Colonic mucosa (tissue), 4 donors: Measurements from ENCODE around the gene NUBPL. TPM values are rescaled to one million over a fixed set of nuclear protein-coding genes. Genes with fewer than 3 reads are reported as not detected.
"Not testable (repeated sequence)": the region's sequence is repeated elsewhere in the genome, so short reads cannot be mapped to it uniquely, and the experiment has no call there.

Experiments
- DNase-seq: peaks from one replicate; pipeline ENCODE4 v3.0.0-alpha.2; 2020
- H3K27ac ChIP-seq: fragments of 200-600 bp; one replicate; pipeline ENCODE4 v1.8.0; 2021
- H3K27me3 ChIP-seq: fragments of 200-600 bp; one replicate; pipeline ENCODE4 v1.8.0; 2021
- H3K36me3 ChIP-seq: fragments of 200-600 bp; one replicate; pipeline ENCODE4 v1.8.0; 2021
- H3K4me1 ChIP-seq: fragments of 200-600 bp; one replicate; pipeline ENCODE4 v1.8.0; 2021; ENCODE audit warnings: mild to moderate bottlenecking
- H3K4me3 ChIP-seq: fragments of 200-600 bp; one replicate; pipeline ENCODE4 v1.8.0; 2021
- H3K9ac ChIP-seq, 2 donors: one replicate each; pipeline ENCODE4 v1.7.0; 2013; ENCODE audit warnings: control low read depth in 2 of 2, low read depth in 2 of 2, low read length in 2 of 2
- H3K9me3 ChIP-seq: fragments of 200-600 bp; one replicate; pipeline ENCODE4 v1.8.0; 2021
- intact Hi-C: fragments of 100-400 bp; cut with DNase I; formaldehyde crosslinking; loops from one replicate; pipeline ENCODE4 v1.14.1; 2022
- total RNA-seq, 2 donors: library from RNA; stranded (reverse); fragmentation: NEBNext Ultra II Directional in 1 of 2; extraction: Animal tissue kit (Norgen Biotek cat#: 25700) in 1 of 2; gene quantifications; one replicate each; pipeline ENCODE4 v1.2.1, GENCODE V29; 2021
- TF ChIP-seq, protein P1 (sequence below): fragments of 200-600 bp; IDR thresholded peaks from one replicate; pipeline ENCODE4 v1.8.0; 2022; ENCODE audit warnings: antibody characterized with exemption, mild to moderate bottlenecking
- donor health status: healthy.
- donor health status: DM: no; HTN: no; CAD: no.
- donor health status: DM: no; HTN: no; CAD: no.

NUBPL gene
- total RNA-seq, 2 donors from 2014 or later: 13.3 to 14.0 TPM

DNA sequence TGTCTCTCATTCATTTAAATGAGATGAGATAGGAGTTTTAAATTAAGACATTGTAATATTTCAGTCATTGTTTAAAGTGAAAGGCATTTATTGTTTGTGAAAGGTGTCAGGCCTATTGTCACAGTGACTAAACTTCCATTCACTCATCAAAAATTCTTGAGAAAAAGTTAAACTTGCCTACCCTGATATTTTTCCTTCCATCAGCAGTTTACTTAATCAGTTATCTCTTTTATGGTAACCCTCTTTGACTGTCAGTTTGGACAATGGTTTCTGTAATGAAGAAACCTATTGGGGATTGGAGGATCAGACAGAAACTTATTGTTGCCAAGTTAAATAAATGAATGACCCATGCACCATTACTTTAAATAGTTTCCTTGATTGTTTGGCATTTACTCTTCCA, 241.6 kb downstream of the NUBPL start:
- H3K4me3 ChIP-seq: no peak overlapping the region
- no peaks in the 10 kb centered on the region for H3K27me3 ChIP-seq
- no peak for DNase-seq
- intact Hi-C loops: no loop called here
- TF ChIP-seq, protein P1, sequence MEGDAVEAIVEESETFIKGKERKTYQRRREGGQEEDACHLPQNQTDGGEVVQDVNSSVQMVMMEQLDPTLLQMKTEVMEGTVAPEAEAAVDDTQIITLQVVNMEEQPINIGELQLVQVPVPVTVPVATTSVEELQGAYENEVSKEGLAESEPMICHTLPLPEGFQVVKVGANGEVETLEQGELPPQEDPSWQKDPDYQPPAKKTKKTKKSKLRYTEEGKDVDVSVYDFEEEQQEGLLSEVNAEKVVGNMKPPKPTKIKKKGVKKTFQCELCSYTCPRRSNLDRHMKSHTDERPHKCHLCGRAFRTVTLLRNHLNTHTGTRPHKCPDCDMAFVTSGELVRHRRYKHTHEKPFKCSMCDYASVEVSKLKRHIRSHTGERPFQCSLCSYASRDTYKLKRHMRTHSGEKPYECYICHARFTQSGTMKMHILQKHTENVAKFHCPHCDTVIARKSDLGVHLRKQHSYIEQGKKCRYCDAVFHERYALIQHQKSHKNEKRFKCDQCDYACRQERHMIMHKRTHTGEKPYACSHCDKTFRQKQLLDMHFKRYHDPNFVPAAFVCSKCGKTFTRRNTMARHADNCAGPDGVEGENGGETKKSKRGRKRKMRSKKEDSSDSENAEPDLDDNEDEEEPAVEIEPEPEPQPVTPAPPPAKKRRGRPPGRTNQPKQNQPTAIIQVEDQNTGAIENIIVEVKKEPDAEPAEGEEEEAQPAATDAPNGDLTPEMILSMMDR: no peak
- no peaks in the 10 kb centered on the region for H3K36me3 ChIP-seq
- H3K27ac ChIP-seq: no peak overlapping the region
- no peak overlapping the region for H3K9ac ChIP-seq
- H3K9me3 ChIP-seq: no peaks in the 10 kb centered on the region
- no peaks in the 10 kb centered on the region for H3K4me1 ChIP-seq

DNA sequence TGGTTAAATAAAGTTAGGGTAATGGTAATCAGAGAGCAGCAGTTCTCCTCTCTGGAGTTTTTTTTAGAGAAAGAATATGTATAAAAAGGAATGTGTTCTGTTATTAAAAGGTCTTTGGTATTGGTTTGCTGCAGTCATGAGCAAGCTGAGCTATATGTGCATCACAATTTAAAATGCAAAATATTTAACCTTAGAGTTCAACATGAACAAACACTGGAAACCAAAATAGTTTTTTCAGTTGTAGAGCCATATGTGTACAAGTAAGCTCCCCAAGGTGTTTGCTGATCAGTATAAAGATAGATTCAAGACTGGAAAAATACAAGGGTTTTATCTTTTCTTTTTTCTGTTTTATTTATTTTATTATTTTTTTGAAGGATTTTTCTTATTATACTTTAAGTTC, 245.0 kb downstream of the NUBPL start:
- H3K9me3 ChIP-seq: no peaks in the 10 kb centered on the region
- TF ChIP-seq, protein P1: no peak
- no peak for DNase-seq
- H3K27ac ChIP-seq: no peak overlapping the region
- no peak overlapping the region for H3K4me3 ChIP-seq
- H3K27me3 ChIP-seq: no peaks in the 10 kb centered on the region
- no peaks in the 10 kb centered on the region for H3K4me1 ChIP-seq
- no peak overlapping the region for H3K9ac ChIP-seq
- intact Hi-C loops: no loop called here
- no peaks in the 10 kb centered on the region for H3K36me3 ChIP-seq

DNA sequence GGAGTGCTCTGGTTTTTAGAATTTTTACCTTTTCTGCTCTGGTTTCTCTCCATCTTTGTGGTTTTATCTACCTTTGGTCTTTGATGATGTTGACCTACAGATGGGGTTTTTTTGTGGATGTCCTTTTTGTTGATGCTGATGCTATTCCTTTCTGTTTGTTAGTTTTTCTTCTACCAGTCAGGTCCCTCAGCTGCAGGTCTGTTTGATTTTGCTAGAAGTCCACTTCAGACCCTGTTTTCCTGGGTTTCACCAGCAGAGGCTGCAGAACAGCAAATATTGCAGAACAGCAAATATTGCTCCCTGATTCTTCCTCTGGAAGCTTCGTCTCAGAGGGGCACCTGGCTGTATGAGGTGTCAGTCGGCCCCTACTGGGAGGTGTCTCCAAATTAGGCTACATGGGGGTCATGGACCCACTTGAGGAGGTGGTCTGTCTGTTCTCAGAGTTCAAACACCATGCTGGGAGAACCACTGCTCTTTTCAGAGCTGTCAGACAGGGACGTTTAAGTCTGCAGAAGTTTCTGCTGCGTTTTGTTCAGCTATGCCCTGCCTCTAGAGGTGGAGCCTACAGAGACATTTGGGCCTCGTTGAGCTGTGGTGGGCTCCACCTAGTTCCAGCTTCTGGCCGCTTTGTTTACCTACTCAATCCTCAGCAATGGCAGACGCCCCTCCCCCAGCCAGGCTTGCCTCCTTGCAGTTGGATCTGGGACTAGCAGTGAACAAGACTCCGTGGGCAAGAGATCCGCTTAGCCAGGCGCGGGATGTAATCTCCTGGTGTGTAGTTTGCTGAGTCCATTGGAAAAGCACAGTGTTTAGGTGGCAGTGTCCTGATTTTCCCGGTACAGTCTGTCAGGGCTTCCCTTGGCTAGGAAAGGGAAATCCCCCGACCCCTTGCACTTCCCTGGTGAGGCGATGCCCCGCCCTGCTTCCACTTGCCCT, 250.8 kb downstream of the NUBPL start:
- H3K4me1 ChIP-seq, DNase-seq, H3K36me3 ChIP-seq, H3K9ac ChIP-seq, intact Hi-C loops, H3K27ac ChIP-seq, H3K4me3 ChIP-seq, H3K9me3 ChIP-seq, H3K27me3 ChIP-seq: not testable (repeated sequence)

DNA sequence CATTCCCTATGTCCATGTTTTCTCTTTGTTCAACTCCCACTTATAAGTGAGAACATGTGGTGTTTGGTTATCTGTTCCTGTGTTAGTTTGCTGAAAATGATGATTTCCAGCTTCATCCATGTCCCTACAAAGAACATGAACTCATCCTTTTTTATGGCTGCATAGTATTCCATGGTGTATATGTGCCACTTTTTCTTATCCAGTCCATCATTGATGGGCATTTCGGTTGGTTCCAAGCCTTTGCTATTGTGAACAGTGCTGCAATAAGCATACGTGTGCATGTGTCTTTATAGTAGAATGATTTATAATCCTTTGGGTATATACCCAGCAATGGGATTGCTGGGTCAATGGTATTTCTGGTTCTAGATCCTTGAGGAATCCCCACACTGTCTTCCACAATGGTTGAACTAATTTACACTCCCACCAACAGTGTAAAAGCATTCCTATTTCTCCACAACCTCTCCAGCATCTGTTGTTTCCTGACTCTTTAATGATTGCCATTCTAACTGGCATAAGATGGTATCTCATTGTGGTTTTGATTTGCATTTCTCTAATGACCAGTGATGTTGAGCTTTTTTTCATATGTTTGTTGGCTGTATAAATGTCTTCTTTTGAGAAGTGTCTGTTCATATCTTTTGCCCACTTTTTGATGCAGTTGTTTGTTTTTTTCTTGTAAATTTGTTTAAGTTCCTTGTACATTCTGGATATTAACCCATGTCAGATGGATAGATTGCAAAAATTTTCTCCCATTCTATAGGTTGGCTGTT, 252.7 kb downstream of the NUBPL start:
- DNase-seq, H3K9ac ChIP-seq, H3K4me3 ChIP-seq, H3K36me3 ChIP-seq, H3K4me1 ChIP-seq, intact Hi-C loops, H3K27ac ChIP-seq, H3K9me3 ChIP-seq, H3K27me3 ChIP-seq: not testable (repeated sequence)

DNA sequence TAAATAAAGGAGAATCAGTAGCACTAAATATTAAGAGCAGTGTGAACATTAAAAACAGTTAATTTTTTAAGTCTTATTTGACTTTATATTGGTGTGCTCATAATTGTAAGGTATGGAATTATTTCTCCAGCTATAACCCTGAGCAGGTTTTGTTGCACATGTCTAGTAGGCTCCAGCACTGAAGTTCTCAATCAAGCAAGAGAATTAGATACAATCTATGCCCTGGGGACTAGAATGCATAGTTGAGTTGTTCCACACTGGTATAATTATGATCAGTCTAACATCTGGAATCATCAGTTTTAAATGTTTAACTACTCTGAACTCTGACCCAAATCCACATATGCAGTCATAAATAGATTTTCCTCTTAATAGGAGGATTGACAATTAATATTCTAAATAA, 258.1 kb downstream of the NUBPL start:
- TF ChIP-seq, protein P1: no peak
- Histone ChIP-seq H3K27me3 (no peaks in the 10 kb centered on the region), H3K4me3 (no peak overlapping the region), H3K36me3 (no peaks in the 10 kb centered on the region), H3K27ac (no peak overlapping the region), H3K4me1 (no peaks in the 10 kb centered on the region), H3K9ac (no peak overlapping the region), H3K9me3 (no peaks in the 10 kb centered on the region)
- DNase-seq: no peak
- intact Hi-C loops: no loop called here

DNA sequence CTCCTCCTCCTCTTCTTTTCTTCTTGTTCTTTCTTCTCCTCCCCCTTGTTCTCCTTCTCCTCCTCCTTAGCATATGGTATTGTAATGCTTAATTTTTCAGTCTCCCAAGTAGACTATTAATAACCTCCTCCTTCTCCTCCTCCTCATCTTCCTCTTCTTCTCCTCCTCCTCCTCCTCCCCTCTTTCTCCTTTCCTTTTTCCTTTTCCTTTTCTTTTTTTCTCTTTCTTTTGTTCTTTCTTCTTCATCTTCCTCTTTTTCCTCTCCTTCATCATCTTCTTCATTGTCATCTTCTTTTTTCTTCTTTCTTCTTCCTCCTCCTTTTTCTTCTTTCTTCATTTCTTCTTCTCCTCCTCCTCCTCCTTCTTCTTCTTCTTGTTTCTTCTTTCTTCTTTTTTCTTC, 264.3 kb downstream of the NUBPL start:
- no peaks in the 10 kb centered on the region for H3K9me3 ChIP-seq
- H3K36me3 ChIP-seq: no peaks in the 10 kb centered on the region
- H3K27ac ChIP-seq: no peak overlapping the region
- no peak for DNase-seq
- TF ChIP-seq, protein P1: no peak
- intact Hi-C loops: no loop called here
- no peaks in the 10 kb centered on the region for H3K4me1 ChIP-seq
- no peak overlapping the region for H3K4me3 ChIP-seq
- no peak overlapping the region for H3K9ac ChIP-seq
- H3K27me3 ChIP-seq: no peaks in the 10 kb centered on the region
